Astrocyte of the hippocampus (primary cell): ENCODE data around the gene FEM1C.

ENCODE experiments used
- DNase-seq: peaks from one replicate; pipeline ENCODE4 v3.0.0; 2011; ENCODE audit warnings: low read depth, low spot score

Gene FEM1C

DNA sequence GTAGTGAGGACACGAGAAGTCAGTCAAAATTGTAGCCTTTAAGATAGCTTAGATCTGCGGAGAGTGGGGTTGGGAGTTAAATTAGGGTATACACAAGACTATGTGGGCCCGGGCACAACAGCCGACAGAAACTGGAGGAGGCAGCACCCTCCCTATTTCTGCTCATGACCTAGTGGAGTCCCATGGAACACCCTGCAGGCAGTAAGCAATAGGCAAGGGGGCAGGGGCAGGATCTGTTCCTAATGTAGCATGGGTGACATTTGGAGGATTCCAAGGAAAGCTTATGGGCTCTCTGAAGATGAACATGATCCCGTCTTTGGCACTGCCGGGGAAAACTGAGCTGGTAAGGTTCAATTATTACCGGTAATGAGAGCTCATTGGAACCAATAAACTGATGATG lies 67.0 kb downstream of the FEM1C start:
- no peak for DNase-seq

DNA sequence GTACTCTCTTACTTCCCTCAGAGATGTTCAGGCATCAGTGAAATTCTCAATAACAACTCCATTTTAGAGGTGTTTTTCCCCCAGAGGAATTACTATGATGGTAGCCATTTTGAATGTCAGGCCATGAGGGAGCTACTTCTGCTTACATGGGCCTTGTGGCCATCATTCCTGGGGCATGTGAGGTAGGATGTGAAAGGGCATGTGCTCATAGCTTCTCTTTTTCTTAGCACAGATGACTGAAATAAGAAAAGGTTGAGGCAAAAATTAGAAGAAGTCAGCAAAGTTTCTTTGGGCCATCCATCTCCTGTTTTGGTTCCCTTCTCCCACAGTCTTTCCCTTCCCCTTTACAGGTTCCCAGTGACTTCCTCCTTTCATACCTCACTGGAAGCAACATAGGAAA lies 68.8 kb downstream of the FEM1C start:
- no peak for DNase-seq

DNA sequence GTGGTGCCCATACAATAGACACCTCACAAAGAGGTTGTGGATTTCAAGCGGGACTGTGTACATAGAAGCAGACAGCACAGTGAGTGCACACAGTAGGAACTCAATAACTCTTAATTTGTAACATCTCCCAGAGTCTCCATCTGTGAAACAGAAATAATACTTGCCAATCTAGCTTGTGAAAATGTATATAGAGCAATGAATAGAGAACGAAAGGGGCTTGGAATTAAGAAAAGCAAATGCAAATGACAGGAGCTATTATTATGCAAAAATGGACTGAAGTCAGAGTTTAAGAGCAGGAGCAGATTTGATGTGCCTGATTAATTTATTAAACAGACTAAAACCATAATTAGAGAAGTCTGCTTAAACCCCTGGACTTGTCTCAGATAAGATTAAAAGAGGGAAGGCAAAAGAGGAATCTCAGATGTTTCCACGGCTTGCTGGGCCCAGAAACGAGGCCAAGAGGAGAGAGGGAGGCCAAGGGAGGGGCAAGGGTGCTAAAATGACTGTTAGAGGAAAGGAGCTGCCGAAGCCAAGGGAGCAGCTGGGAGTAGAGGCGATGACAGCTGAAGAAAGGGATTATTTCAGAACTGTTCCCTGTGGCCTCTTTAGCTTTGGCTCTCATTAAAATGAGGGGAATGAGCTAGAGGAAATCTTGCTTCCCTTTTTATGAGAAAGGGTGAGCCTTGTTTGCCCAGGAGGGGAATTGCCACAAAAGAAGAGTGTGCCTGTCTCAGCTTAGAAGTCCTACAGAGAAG lies 72.1 kb downstream of the FEM1C start:
- no peak for DNase-seq

DNA sequence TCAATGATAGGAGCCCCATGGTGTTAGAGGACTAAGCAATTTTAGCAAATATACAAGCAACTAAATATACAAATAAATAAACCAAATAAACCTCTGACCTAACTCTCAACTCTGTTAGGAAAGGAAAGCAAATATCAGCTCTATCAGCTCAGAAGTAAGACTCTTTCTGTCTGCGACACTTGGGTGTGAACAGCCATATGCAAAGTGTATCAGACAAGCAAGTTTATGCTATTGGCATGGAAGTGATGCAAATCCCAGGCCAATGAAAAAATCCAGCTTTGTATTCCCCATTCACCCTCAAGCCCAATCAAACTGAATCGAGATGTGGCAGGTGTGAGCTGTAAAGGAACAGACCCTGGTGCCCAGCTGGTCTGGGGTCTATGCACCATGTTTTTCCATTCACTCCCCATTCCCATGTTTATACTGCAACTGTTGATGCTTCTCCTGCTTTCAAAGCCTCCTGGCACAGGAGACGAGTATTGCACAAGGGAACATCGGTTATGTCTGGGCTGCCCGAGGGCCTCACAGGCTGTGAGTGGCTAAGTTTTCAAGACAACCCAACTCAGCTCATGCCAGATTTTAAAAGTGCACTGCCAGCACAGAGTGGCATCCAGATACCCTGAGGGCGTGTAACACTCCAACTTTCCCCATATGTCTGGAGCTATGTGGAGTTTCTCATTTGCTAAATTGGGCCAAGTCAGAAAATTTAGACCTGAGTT lies 73.1 kb downstream of the FEM1C start:
- DNase-seq = no peak

DNA sequence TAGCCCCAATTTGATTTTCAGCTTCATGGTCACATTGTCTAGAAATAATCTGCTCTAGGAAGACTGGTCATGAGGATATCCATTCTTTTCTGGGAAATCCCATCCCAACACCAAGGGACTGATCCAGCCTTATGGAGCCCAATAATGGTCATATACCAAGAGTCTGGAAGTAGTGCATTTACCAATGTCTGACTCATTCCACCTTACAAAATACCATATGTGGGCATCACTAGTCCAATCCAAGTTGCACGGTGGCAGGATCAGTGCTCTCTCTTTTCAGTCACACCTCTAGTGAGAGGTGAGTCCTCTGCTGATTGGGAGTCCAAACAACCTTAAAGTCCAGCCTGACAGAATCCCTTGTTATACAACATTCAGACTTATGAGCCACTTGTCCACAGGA lies 73.7 kb downstream of the FEM1C start:
- DNase-seq = no peak
